ENCODE measurements around the gene RBM41. TPM values are rescaled to one million over a fixed set of nuclear protein-coding genes. Genes with fewer than 3 reads are reported as not detected.

RBM41 gene
- total RNA-seq, 6 experiments from 2014 or later, result 8.0 to 10.6 (median 9.6) TPM

GRCh38 chrX:107154787-107155620, 36.4 kb upstream of the RBM41 start:
- DNase-seq (no peak), ATAC-seq (no peak)
- Histone ChIP-seq H3K27ac (no peak overlapping the region), H3K9me3 (no peaks in the 10 kb centered on the region), H3K4me1 (no peaks in the 10 kb centered on the region), H3K36me3 (no peaks in the 10 kb centered on the region), H3K27me3 (no peaks in the 10 kb centered on the region), H3K4me3 (no peak overlapping the region)
- TF ChIP-seq POLR2A (IDR thresholded peaks at IDR 0.05), result no peak
- no peak for TF ChIP-seq CTCF (IDR thresholded peaks at IDR 0.05)
- 65% methylated on average over 4 of the region's 6 CpGs for WGBS (ENCODE audit: insufficient coverage, low coverage, low lambda C conversion rate, missing lambda C conversion rate)
- intact Hi-C loops (cut with DNase I), result no loop called here

- no peaks in the 10 kb centered on the region for H3K27me3 ChIP-seq
- no peaks in the 10 kb centered on the region for H3K36me3 ChIP-seq
- no peaks in the 10 kb centered on the region for H3K4me1 ChIP-seq
- DNase-seq (no peak), ATAC-seq (no peak)
- H3K27ac ChIP-seq, result no peak overlapping the region
- no peak overlapping the region for H3K4me3 ChIP-seq
- TF ChIP-seq POLR2A (IDR thresholded peaks at IDR 0.05), result no peak
- no peak for TF ChIP-seq CTCF (IDR thresholded peaks at IDR 0.05)
- H3K9me3 ChIP-seq, result no peaks in the 10 kb centered on the region
- WGBS (ENCODE audit: insufficient coverage, low coverage, low lambda C conversion rate, missing lambda C conversion rate), result 58% methylated on average over 5 of the region's 5 CpGs
- intact Hi-C loops (cut with DNase I), result no loop called here
These were observed 34.4 kb upstream of the RBM41 start for GRCh38 chrX:107153005-107153404.

- TF ChIP-seq CTCF (IDR thresholded peaks at IDR 0.05), result no peak
- no peak for TF ChIP-seq POLR2A (IDR thresholded peaks at IDR 0.05)
- no peak for DNase-seq
- ATAC-seq, result no peak
- no peaks in the 10 kb centered on the region for H3K4me1 ChIP-seq
- no peaks in the 10 kb centered on the region for H3K36me3 ChIP-seq
- no peak overlapping the region for H3K27ac ChIP-seq
- no peaks in the 10 kb centered on the region for H3K27me3 ChIP-seq
- no peaks in the 10 kb centered on the region for H3K9me3 ChIP-seq
- no peak overlapping the region for H3K4me3 ChIP-seq
- intact Hi-C loops (cut with DNase I), result no loop called here
These were observed 28.0 kb upstream of the RBM41 start for GRCh38 chrX:107146670-107147069.

GRCh38 chrX:107135965-107136307, 17.3 kb upstream of the RBM41 start:
- 33% methylated on average over 1 of the region's 1 CpG for WGBS (ENCODE audit: insufficient coverage, low coverage, low lambda C conversion rate, missing lambda C conversion rate)
- H3K27me3 ChIP-seq, result no peaks in the 10 kb centered on the region
- H3K4me1 ChIP-seq, result no peaks in the 10 kb centered on the region
- H3K27ac ChIP-seq, result no peak overlapping the region
- no peaks in the 10 kb centered on the region for H3K9me3 ChIP-seq
- H3K36me3 ChIP-seq, result no peaks in the 10 kb centered on the region
- DNase-seq (no peak), ATAC-seq (no peak)
- intact Hi-C loops (cut with DNase I), result no loop called here
- TF ChIP-seq POLR2A (IDR thresholded peaks at IDR 0.05) (no peak), CTCF (IDR thresholded peaks at IDR 0.05) (no peak)
- no peak overlapping the region for H3K4me3 ChIP-seq

Data from right lobe of liver (tissue), 6 donors.